ENCODE results near the gene CNTN6. TPM values are rescaled to one million over a fixed set of nuclear protein-coding genes. Genes with fewer than 3 reads are reported as not detected.

CNTN6 gene
- total RNA-seq, 1 experiment from 2014 or later = not detected

GRCh38 chr3:1147819-1148218 lies 55.0 kb downstream of the CNTN6 start:
- Histone ChIP-seq H3K79me2 (ENCODE audit: insufficient read depth, low read length) (no peaks in the 10 kb centered on the region), H4K20me1 (ENCODE audit: insufficient read depth) (no peaks in the 10 kb centered on the region), H3K27me3 (ENCODE audit: insufficient read depth, low read length) (no peaks in the 10 kb centered on the region), H3K36me3 (ENCODE audit: control insufficient read depth in 1 of 2, insufficient read depth in 2 of 2, low read length in 2 of 2) (no peaks in the 10 kb centered on the region), H3K4me2 (ENCODE audit: low read length) (no peak overlapping the region), H3K9me3 (ENCODE audit: control insufficient read depth in 1 of 2, insufficient read depth in 1 of 2, low read depth in 1 of 2, low read length in 2 of 2) (peaks cover 10 to 23% of the 10 kb centered on the region in 2 experiments; a peak in 3 of 4 replicates), H3K4me1 (ENCODE audit: control insufficient read depth in 1 of 2, insufficient read depth in 2 of 2, low read length in 2 of 2) (no peaks in the 10 kb centered on the region), H3K9me2 (ENCODE audit: insufficient read depth) (no peaks in the 10 kb centered on the region), H3K9ac (ENCODE audit: low read length) (no peak overlapping the region), H3K4me3 (replicated peaks in 1 of 2; ENCODE audit: low read depth in 1 of 2, low read length in 2 of 2) (no peak overlapping the region), H3K27ac (ENCODE audit: low read depth, low read length) (no peak overlapping the region), H2AFZ (ENCODE audit: low read depth, low read length, poor library complexity, severe bottlenecking) (no peak overlapping the region)
- no TSS peak for BruUV-seq (replicated peaks)
- ATAC-seq (no peak), DNase-seq (ENCODE audit: low read depth, low spot score) (no peak)
- intact Hi-C loops (cut with micrococcal nuclease) = no loop called here
- ChIA-PET CTCF (no interaction called here), POLR2A (no interaction called here), RAD21 (ENCODE audit: low non-redundant PET in 1 of 2, low total read pairs in 2 of 2, uncharacterized antibody in 2 of 2, unreplicated experiment in 2 of 2) (no interaction called here)
- TF ChIP-seq SIN3A (IDR thresholded peaks at IDR 0.05; ENCODE audit: low read depth) = no peak
- no peak for TF ChIP-seq FOSL1 (IDR thresholded peaks at IDR 0.05; ENCODE audit: low read depth)
- TF ChIP-seq EGR1 (IDR thresholded peaks at IDR 0.05; ENCODE audit: low read depth) = no peak
- TF ChIP-seq ZBTB33 (IDR thresholded peaks at IDR 0.05; ENCODE audit: extremely low read depth, insufficient replicate concordance, low read length) = no peak
- TF ChIP-seq TCF7L2 (IDR thresholded peaks at IDR 0.05; ENCODE audit: borderline replicate concordance, extremely low read depth, insufficient read depth, insufficient read length) = no peak
- no peak for TF ChIP-seq RAD21 (IDR thresholded peaks at IDR 0.05; ENCODE audit: low read depth)
- TF ChIP-seq ZFX (IDR thresholded peaks at IDR 0.05) = no peak

- Histone ChIP-seq H3K36me3 (ENCODE audit: control insufficient read depth in 1 of 2, insufficient read depth in 2 of 2, low read length in 2 of 2) (no peaks in the 10 kb centered on the region), H3K79me2 (ENCODE audit: insufficient read depth, low read length) (no peaks in the 10 kb centered on the region), H2AFZ (ENCODE audit: low read depth, low read length, poor library complexity, severe bottlenecking) (no peak overlapping the region), H3K27me3 (ENCODE audit: insufficient read depth, low read length) (no peaks in the 10 kb centered on the region), H3K9me3 (ENCODE audit: control insufficient read depth in 1 of 2, insufficient read depth in 1 of 2, low read depth in 1 of 2, low read length in 2 of 2) (peaks cover 32 to 38% of the 10 kb centered on the region in 2 experiments; a peak in 3 of 4 replicates), H3K4me1 (ENCODE audit: control insufficient read depth in 1 of 2, insufficient read depth in 2 of 2, low read length in 2 of 2) (no peaks in the 10 kb centered on the region), H3K9me2 (ENCODE audit: insufficient read depth) (no peaks in the 10 kb centered on the region), H3K4me3 (replicated peaks in 1 of 2; ENCODE audit: low read depth in 1 of 2, low read length in 2 of 2) (no peak overlapping the region), H3K27ac (ENCODE audit: low read depth, low read length) (no peak overlapping the region), H3K4me2 (ENCODE audit: low read length) (no peak overlapping the region), H3K9ac (ENCODE audit: low read length) (no peak overlapping the region), H4K20me1 (ENCODE audit: insufficient read depth) (no peaks in the 10 kb centered on the region)
- ChIA-PET POLR2A (no interaction called here), CTCF (no interaction called here), RAD21 (ENCODE audit: low non-redundant PET in 1 of 2, low total read pairs in 2 of 2, uncharacterized antibody in 2 of 2, unreplicated experiment in 2 of 2) (no interaction called here)
- intact Hi-C loops (cut with micrococcal nuclease) = no loop called here
- DNase-seq (ENCODE audit: low read depth, low spot score) = no peak
- no TSS peak for BruUV-seq (replicated peaks)
- no peak for ATAC-seq
- TF ChIP-seq SIN3A (IDR thresholded peaks at IDR 0.05; ENCODE audit: low read depth) (no peak), EZH2phosphoT487 (IDR thresholded peaks at IDR 0.05; ENCODE audit: borderline replicate concordance) (no peak), CEBPB (IDR thresholded peaks at IDR 0.05; ENCODE audit: low read depth) (no peak), ZFX (IDR thresholded peaks at IDR 0.05) (no peak), ATF3 (IDR thresholded peaks at IDR 0.05) (no peak), ZBTB33 (IDR thresholded peaks at IDR 0.05; ENCODE audit: extremely low read depth, insufficient replicate concordance, low read length) (no peak), RAD21 (IDR thresholded peaks at IDR 0.05; ENCODE audit: low read depth) (no peak), YY1 (IDR thresholded peaks at IDR 0.05; ENCODE audit: extremely low read depth, insufficient replicate concordance, low read depth, low read length) (no peak), POLR2AphosphoS5 (IDR thresholded peaks at IDR 0.05; ENCODE audit: low read depth, low read length) (no peak), EGR1 (IDR thresholded peaks at IDR 0.05; ENCODE audit: low read depth) (no peak), TCF7L2 (IDR thresholded peaks at IDR 0.05; ENCODE audit: borderline replicate concordance, extremely low read depth, insufficient read depth, insufficient read length) (no peak)
These were observed 71.3 kb downstream of the CNTN6 start for GRCh38 chr3:1164101-1164500.

Data from HCT116 (cell line).